HepG2 (cell line): ENCODE results near the gene INAFM2. TPM values are rescaled to one million over a fixed set of nuclear protein-coding genes. Genes with fewer than 3 reads are reported as not detected.

Source experiments
- ATAC-seq: fragments of 200-7000 bp; cut with Tn5 transposase; 3 replicates; pipeline ENCODE4 v1.9.1; 2020; ENCODE audit warnings: mild to moderate bottlenecking, moderate library complexity
- BruUV-seq: library from RNA; stranded (reverse); fragments of 400-500 nt; replicated peaks from 2 replicates; lab custom pipeline; 2021; lab: Mats Ljungman, UMichigan
- CTCF ChIA-PET: fragments of 300-600 bp; formaldehyde crosslinking; extraction: SDS; loops from one replicate; lab custom pipeline; 2021; ENCODE audit warnings: low total read pairs, inconsistent platforms, low intra/inter-chr PET ratio; lab: Yijun Ruan, JAX
- POLR2A ChIA-PET: fragments of 350-600 bp; sonication (Branson Sonifier 250); formaldehyde crosslinking; loops from one replicate; lab custom pipeline; 2020; ENCODE audit warnings: antibody characterized with exemption, inconsistent platforms; lab: Yijun Ruan, JAX
- DNase-seq: peaks from one replicate; pipeline ENCODE4 v3.0.0-alpha.2; 2015; ENCODE audit warnings: low spot score
- FAIRE-seq: peaks from 3 replicates; lab custom pipeline; 2011; peaks lifted over from hg19 to GRCh38; lab: Jason Lieb, UNC
- H2AFZ ChIP-seq: one replicate; pipeline ENCODE4 v1.6.1; 2011; ENCODE audit warnings: low read length, inconsistent platforms
- H3K27ac ChIP-seq: fragments of 300-600 bp; 3 replicates; pipeline ENCODE4 v1.8.0; 2011; ENCODE audit warnings: mixed run types, mild to moderate bottlenecking, mixed read lengths, low read length, inconsistent platforms; ENCODE audit not compliant: insufficient read depth; ENCODE audit errors: extremely low read length
- H3K27me3 ChIP-seq, 2 experiments: fragments of 200-600 bp in 1 of 2; 2 replicates in 1 of 2; 3 replicates in 1 of 2; pipeline versions ENCODE4 v1.6.0 to v1.8.0; 2011; ENCODE audit warnings: low read length in 2 of 2, mild to moderate bottlenecking in 2 of 2, moderate library complexity in 2 of 2, inconsistent platforms in 1 of 2; ENCODE audit not compliant: insufficient read depth in 2 of 2, control insufficient read depth in 1 of 2
- H3K36me3 ChIP-seq, 2 experiments: fragments of 200-600 bp in 1 of 2; replicated peaks in 1 of 2; 2 replicates in 1 of 2; 3 replicates in 1 of 2; pipeline versions ENCODE4 v1.5.1 to v1.8.0; 2011; ENCODE audit warnings: low read length in 2 of 2, inconsistent platforms in 1 of 2; ENCODE audit not compliant: insufficient read depth in 2 of 2, control insufficient read depth in 1 of 2
- H3K4me1 ChIP-seq: 2 replicates; pipeline ENCODE4 v1.5.1; 2012; ENCODE audit warnings: low read length, inconsistent platforms; ENCODE audit not compliant: insufficient read depth
- H3K4me2 ChIP-seq: 2 replicates; pipeline ENCODE4 v1.6.0; 2011; ENCODE audit warnings: low read depth, low read length, inconsistent platforms
- H3K4me3 ChIP-seq, 3 experiments: fragments of 200-600 bp in 1 of 3; sonication (generic), shearing (Covaris generic) in 1 of 3; replicated peaks in 1 of 3; 2 replicates each; pipeline ENCODE4 v1.5.1; 2011 to 2016; ENCODE audit warnings: low read length in 3 of 3, inconsistent platforms in 2 of 3, low read depth in 2 of 3, mild to moderate bottlenecking in 2 of 3, control low read depth in 1 of 3, mixed read lengths in 1 of 3; ENCODE audit not compliant: insufficient read depth in 1 of 3
- H3K79me2 ChIP-seq: one replicate; pipeline ENCODE4 v1.6.1; 2011; ENCODE audit warnings: low read length, inconsistent platforms; ENCODE audit not compliant: insufficient read depth
- H3K9ac ChIP-seq: 2 replicates; pipeline ENCODE4 v1.6.0; 2011; ENCODE audit warnings: mild to moderate bottlenecking, low read depth, low read length, inconsistent platforms; ENCODE audit not compliant: insufficient read depth
- H3K9me3 ChIP-seq: 2 replicates; pipeline ENCODE4 v1.5.1; 2012; ENCODE audit warnings: mild to moderate bottlenecking, low read length
- H4K20me1 ChIP-seq: 2 replicates; pipeline ENCODE4 v1.6.0; 2011; ENCODE audit warnings: inconsistent platforms, mild to moderate bottlenecking, low read length, moderate library complexity; ENCODE audit not compliant: insufficient read depth
- CENPX ChIP-seq: sonication (generic); formaldehyde crosslinking; IDR thresholded peaks from 2 replicates; pipeline ENCODE4 v1.9.0; 2021; ENCODE audit warnings: mild to moderate bottlenecking, missing genetic modification reagents, moderate library complexity
- PLRG1 ChIP-seq: fragments of 450-650 bp; conservative IDR thresholded peaks from 2 replicates; pipeline ENCODE4 v1.6.1; 2016
- PRPF4 ChIP-seq: fragments of 200-400 bp; formaldehyde crosslinking; IDR thresholded peaks from 2 replicates; pipeline ENCODE4 v1.6.1; 2016; ENCODE audit warnings: low read length, low read depth; ENCODE audit not compliant: poor library complexity, severe bottlenecking
- RFX1 ChIP-seq: fragments of 450-650 bp; IDR thresholded peaks from 2 replicates; pipeline ENCODE4 v1.6.1; 2017
- SIN3B ChIP-seq: fragments of 150-350 bp; IDR thresholded peaks from 2 replicates; pipeline ENCODE4 v1.6.1; 2014; ENCODE audit warnings: low read length
- SMAD9 ChIP-seq: sonication (generic); formaldehyde crosslinking; IDR thresholded peaks from 2 replicates; pipeline ENCODE4 v1.5.1; 2020; ENCODE audit warnings: mild to moderate bottlenecking, missing genetic modification reagents
- ZBTB8A ChIP-seq: sonication (generic); formaldehyde crosslinking; IDR thresholded peaks from 2 replicates; pipeline ENCODE4 v1.4.0; 2020; ENCODE audit warnings: mild to moderate bottlenecking, low read depth, missing genetic modification reagents, borderline replicate concordance
- ZFP90 ChIP-seq: sonication (generic); formaldehyde crosslinking; IDR thresholded peaks from 2 replicates; pipeline ENCODE4 v1.8.0; 2022; ENCODE audit warnings: missing genetic modification reagents, mild to moderate bottlenecking, inconsistent platforms, borderline replicate concordance
- WGBS: methylation state at CpG from one replicate; pipeline ENCODE4 v1.1.6; 2017; ENCODE audit warnings: low lambda C conversion rate; 5-methylcytosine and 5-hydroxymethylcytosine counted together
- in situ Hi-C: cut with HindIII; loops from 2 replicates; pipeline ENCODE4 v1.10.0; 2017; ENCODE audit warnings: low pct_unique_long_range_greater_than_20kb; ENCODE audit not compliant: extremely low pct_ligation_motif_present
- intact Hi-C: fragments of 100-400 bp; cut with micrococcal nuclease; formaldehyde crosslinking; loops from one replicate; pipeline ENCODE4 v1.10.0; 2022; ENCODE audit not compliant: unreplicated experiment
- polyA plus RNA-seq, 8 experiments: library from polyadenylated mRNA; depleted of rRNA in 3 of 8; stranded (reverse) in 7 of 8; unstranded in 1 of 8; fragments of >200 nt; fragmentation: Illumina TruSeq in 4 of 8; extraction: Trizol in 4 of 8; gene quantifications; 2 replicates each; pipeline versions ENCODE4 v1.2.1 to v1.2.3, GENCODE V29; 2011 to 2016; ENCODE audit warnings: low read depth in 4 of 8, missing spikeins in 1 of 8, mixed read lengths in 1 of 8; ENCODE audit not compliant: insufficient read depth in 1 of 8
- total RNA-seq, 5 experiments: library from RNA; depleted of rRNA; stranded (reverse); fragments of >200 nt; fragmentation: Illumina TruSeq; extraction: Trizol; gene quantifications; 2 replicates each; pipeline ENCODE4 v1.2.3, GENCODE V29; 2016; ENCODE audit warnings: low read depth in 1 of 5
- TF ChIP-seq, protein P1 (sequence below): sonication (generic); formaldehyde crosslinking; IDR thresholded peaks from 2 replicates; pipeline ENCODE4 v1.8.1; 2022; ENCODE audit warnings: low read depth, mild to moderate bottlenecking, missing genetic modification reagents
- TF ChIP-seq, protein P2 (sequence below): IDR thresholded peaks from 2 replicates; pipeline ENCODE4 v1.6.1; 2016; ENCODE audit warnings: missing genetic modification reagents, missing compliant biosample characterization
- TF ChIP-seq, protein P3 (sequence below): IDR thresholded peaks from 2 replicates; pipeline ENCODE4 v1.6.1; 2016; ENCODE audit warnings: control low read depth
- TF ChIP-seq, protein P4 (sequence below): sonication (generic); formaldehyde crosslinking; IDR thresholded peaks from 2 replicates; pipeline ENCODE4 v1.4.0; 2020; ENCODE audit warnings: missing genetic modification reagents

Gene INAFM2
- total and polyA plus RNA-seq, 2 of the 13 experiments (the other 11 are each of a cell fraction or from before 2014, with no cell fraction given), result 5.5 to 6.5 TPM

DNA sequence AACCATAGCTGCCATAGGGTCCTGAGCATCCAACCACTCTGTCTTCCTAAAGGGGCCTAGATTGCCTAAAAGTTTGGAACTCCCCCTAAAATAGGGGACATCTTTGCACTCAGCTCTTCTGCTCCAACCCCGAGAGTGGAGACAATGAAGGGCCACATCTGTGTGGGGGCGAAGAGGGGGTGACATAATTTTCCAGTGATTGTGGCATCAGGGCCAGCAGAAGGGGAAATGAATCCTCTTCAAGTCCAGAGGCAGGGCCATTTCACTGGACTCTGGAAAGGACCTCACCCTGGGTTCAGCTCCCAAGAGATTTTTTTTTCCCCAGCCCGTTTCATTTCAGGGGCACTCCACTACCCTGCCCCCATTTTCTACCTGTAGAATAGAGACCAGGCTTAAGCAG, 36.0 kb upstream of the INAFM2 start:
- H3K4me2 ChIP-seq, result no peak overlapping the region
- no peaks in the 10 kb centered on the region for H3K9me3 ChIP-seq
- peaks cover 10% of the 10 kb centered on the region; the same call in 1 of the 2 replicates for H3K4me1 ChIP-seq
- H3K27me3 ChIP-seq, result peaks cover 22 to 95% of the 10 kb centered on the region in 2 experiments
- no peak overlapping the region for H3K27ac ChIP-seq
- in situ Hi-C loops, result no loop called here
- DNase-seq (no peak), ATAC-seq (no peak), FAIRE-seq (no peak)
- no peaks in the 10 kb centered on the region for H3K36me3 ChIP-seq
- no peak overlapping the region for H3K4me3 ChIP-seq
- intact Hi-C loops, result no loop called here
- CTCF ChIA-PET, result no interaction called here
- no TSS peak for BruUV-seq
- H3K9ac ChIP-seq, result no peak overlapping the region
- WGBS, result 0% methylated on average over 3 of the region's 3 CpGs
- H4K20me1 ChIP-seq, result no peaks in the 10 kb centered on the region
- no peak overlapping the region for H2AFZ ChIP-seq
- no peaks in the 10 kb centered on the region for H3K79me2 ChIP-seq
- POLR2A ChIA-PET, result no interaction called here
- TF ChIP-seq, protein P1, sequence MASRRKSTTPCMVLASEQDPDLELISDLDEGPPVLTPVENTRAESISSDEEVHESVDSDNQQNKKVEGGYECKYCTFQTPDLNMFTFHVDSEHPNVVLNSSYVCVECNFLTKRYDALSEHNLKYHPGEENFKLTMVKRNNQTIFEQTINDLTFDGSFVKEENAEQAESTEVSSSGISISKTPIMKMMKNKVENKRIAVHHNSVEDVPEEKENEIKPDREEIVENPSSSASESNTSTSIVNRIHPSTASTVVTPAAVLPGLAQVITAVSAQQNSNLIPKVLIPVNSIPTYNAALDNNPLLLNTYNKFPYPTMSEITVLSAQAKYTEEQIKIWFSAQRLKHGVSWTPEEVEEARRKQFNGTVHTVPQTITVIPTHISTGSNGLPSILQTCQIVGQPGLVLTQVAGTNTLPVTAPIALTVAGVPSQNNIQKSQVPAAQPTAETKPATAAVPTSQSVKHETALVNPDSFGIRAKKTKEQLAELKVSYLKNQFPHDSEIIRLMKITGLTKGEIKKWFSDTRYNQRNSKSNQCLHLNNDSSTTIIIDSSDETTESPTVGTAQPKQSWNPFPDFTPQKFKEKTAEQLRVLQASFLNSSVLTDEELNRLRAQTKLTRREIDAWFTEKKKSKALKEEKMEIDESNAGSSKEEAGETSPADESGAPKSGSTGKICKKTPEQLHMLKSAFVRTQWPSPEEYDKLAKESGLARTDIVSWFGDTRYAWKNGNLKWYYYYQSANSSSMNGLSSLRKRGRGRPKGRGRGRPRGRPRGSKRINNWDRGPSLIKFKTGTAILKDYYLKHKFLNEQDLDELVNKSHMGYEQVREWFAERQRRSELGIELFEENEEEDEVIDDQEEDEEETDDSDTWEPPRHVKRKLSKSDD (CRISPR knock-in tag), result no peak
- TF ChIP-seq, protein P2, sequence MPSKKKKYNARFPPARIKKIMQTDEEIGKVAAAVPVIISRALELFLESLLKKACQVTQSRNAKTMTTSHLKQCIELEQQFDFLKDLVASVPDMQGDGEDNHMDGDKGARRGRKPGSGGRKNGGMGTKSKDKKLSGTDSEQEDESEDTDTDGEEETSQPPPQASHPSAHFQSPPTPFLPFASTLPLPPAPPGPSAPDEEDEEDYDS (CRISPR knock-in tag), result no peak
- TF ChIP-seq SMAD9 (CRISPR knock-in tag) (no peak), CENPX (no peak), ZFP90 (CRISPR knock-in tag) (no peak), ZBTB8A (CRISPR knock-in tag) (no peak), PRPF4 (no peak), PLRG1 (no peak), SIN3B (no peak), RFX1 (no peak)
- TF ChIP-seq, protein P3, sequence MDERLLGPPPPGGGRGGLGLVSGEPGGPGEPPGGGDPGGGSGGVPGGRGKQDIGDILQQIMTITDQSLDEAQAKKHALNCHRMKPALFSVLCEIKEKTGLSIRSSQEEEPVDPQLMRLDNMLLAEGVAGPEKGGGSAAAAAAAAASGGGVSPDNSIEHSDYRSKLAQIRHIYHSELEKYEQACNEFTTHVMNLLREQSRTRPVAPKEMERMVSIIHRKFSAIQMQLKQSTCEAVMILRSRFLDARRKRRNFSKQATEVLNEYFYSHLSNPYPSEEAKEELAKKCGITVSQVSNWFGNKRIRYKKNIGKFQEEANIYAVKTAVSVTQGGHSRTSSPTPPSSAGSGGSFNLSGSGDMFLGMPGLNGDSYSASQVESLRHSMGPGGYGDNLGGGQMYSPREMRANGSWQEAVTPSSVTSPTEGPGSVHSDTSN (CRISPR knock-in tag), result no peak
- TF ChIP-seq, protein P4, sequence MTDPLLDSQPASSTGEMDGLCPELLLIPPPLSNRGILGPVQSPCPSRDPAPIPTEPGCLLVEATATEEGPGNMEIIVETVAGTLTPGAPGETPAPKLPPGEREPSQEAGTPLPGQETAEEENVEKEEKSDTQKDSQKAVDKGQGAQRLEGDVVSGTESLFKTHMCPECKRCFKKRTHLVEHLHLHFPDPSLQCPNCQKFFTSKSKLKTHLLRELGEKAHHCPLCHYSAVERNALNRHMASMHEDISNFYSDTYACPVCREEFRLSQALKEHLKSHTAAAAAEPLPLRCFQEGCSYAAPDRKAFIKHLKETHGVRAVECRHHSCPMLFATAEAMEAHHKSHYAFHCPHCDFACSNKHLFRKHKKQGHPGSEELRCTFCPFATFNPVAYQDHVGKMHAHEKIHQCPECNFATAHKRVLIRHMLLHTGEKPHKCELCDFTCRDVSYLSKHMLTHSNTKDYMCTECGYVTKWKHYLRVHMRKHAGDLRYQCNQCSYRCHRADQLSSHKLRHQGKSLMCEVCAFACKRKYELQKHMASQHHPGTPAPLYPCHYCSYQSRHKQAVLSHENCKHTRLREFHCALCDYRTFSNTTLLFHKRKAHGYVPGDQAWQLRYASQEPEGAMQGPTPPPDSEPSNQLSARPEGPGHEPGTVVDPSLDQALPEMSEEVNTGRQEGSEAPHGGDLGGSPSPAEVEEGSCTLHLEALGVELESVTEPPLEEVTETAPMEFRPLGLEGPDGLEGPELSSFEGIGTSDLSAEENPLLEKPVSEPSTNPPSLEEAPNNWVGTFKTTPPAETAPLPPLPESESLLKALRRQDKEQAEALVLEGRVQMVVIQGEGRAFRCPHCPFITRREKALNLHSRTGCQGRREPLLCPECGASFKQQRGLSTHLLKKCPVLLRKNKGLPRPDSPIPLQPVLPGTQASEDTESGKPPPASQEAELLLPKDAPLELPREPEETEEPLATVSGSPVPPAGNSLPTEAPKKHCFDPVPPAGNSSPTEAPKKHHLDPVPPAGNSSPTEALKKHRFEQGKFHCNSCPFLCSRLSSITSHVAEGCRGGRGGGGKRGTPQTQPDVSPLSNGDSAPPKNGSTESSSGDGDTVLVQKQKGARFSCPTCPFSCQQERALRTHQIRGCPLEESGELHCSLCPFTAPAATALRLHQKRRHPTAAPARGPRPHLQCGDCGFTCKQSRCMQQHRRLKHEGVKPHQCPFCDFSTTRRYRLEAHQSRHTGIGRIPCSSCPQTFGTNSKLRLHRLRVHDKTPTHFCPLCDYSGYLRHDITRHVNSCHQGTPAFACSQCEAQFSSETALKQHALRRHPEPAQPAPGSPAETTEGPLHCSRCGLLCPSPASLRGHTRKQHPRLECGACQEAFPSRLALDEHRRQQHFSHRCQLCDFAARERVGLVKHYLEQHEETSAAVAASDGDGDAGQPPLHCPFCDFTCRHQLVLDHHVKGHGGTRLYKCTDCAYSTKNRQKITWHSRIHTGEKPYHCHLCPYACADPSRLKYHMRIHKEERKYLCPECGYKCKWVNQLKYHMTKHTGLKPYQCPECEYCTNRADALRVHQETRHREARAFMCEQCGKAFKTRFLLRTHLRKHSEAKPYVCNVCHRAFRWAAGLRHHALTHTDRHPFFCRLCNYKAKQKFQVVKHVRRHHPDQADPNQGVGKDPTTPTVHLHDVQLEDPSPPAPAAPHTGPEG (CRISPR knock-in tag), result no peak
